ENCODE results near the gene LAMA4.

GRCh38 chr6:112193117-112193516, 61.2 kb downstream of the LAMA4 start:
- TF ChIP-seq, protein P1, sequence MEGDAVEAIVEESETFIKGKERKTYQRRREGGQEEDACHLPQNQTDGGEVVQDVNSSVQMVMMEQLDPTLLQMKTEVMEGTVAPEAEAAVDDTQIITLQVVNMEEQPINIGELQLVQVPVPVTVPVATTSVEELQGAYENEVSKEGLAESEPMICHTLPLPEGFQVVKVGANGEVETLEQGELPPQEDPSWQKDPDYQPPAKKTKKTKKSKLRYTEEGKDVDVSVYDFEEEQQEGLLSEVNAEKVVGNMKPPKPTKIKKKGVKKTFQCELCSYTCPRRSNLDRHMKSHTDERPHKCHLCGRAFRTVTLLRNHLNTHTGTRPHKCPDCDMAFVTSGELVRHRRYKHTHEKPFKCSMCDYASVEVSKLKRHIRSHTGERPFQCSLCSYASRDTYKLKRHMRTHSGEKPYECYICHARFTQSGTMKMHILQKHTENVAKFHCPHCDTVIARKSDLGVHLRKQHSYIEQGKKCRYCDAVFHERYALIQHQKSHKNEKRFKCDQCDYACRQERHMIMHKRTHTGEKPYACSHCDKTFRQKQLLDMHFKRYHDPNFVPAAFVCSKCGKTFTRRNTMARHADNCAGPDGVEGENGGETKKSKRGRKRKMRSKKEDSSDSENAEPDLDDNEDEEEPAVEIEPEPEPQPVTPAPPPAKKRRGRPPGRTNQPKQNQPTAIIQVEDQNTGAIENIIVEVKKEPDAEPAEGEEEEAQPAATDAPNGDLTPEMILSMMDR (IDR thresholded peaks at IDR 0.05), result no peak
- no peak for TF ChIP-seq POLR2A (IDR thresholded peaks at IDR 0.05; ENCODE audit: low read length)
- TF ChIP-seq CEBPB (IDR thresholded peaks at IDR 0.05), result no peak

All from A549 (cell line).